ENCODE data around the gene PIGH. TPM values are rescaled to one million over a fixed set of nuclear protein-coding genes. Genes with fewer than 3 reads are reported as not detected.
"Not testable (repeated sequence)": the region's sequence is repeated elsewhere in the genome, so short reads cannot be mapped to it uniquely, and the experiment has no call there.

PIGH gene
- total RNA-seq, 6 donors from 2014 or later = 11.5 to 27.5 (median 23.1) TPM

GRCh38 chr14:67633451-67634147, 33.5 kb upstream of the PIGH start:
- no peak overlapping the region for H3K27ac ChIP-seq

GRCh38 chr14:67630938-67631337, 30.9 kb upstream of the PIGH start:
- Histone ChIP-seq H3K36me3 (no peaks in the 10 kb centered on the region), H3K27me3 (no peaks in the 10 kb centered on the region), H3K9me3 (no peaks in the 10 kb centered on the region), H3K4me1 (no peaks in the 10 kb centered on the region), H3K27ac (no peak overlapping the region), H3K4me3 (no peak overlapping the region)
- DNase-seq = no peak
- 64 to 77% methylated on average over 5 of the region's 5 CpGs for WGBS, 2 donors
- no peak for ATAC-seq (ENCODE audit: low FRiP score in 2 of 2)
- no peak for TF ChIP-seq POLR2A (IDR thresholded peaks at IDR 0.05)
- no peak for TF ChIP-seq EP300 (IDR thresholded peaks at IDR 0.05)
- TF ChIP-seq POLR2AphosphoS5 (IDR thresholded peaks at IDR 0.05) = no peak
- TF ChIP-seq, protein P1, sequence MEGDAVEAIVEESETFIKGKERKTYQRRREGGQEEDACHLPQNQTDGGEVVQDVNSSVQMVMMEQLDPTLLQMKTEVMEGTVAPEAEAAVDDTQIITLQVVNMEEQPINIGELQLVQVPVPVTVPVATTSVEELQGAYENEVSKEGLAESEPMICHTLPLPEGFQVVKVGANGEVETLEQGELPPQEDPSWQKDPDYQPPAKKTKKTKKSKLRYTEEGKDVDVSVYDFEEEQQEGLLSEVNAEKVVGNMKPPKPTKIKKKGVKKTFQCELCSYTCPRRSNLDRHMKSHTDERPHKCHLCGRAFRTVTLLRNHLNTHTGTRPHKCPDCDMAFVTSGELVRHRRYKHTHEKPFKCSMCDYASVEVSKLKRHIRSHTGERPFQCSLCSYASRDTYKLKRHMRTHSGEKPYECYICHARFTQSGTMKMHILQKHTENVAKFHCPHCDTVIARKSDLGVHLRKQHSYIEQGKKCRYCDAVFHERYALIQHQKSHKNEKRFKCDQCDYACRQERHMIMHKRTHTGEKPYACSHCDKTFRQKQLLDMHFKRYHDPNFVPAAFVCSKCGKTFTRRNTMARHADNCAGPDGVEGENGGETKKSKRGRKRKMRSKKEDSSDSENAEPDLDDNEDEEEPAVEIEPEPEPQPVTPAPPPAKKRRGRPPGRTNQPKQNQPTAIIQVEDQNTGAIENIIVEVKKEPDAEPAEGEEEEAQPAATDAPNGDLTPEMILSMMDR (IDR thresholded peaks at IDR 0.05) = no peak

More at GRCh38 chr14:67633451-67634147, 33.5 kb upstream of the PIGH start:
- WGBS, 2 donors = 80 to 88% methylated on average over 5 of the region's 5 CpGs
- Histone ChIP-seq H3K9me3 (no peaks in the 10 kb centered on the region), H3K36me3 (no peaks in the 10 kb centered on the region), H3K4me1 (no peaks in the 10 kb centered on the region), H3K27me3 (no peaks in the 10 kb centered on the region), H3K4me3 (no peak overlapping the region)
- TF ChIP-seq, protein P1 (IDR thresholded peaks at IDR 0.05) = no peak
- TF ChIP-seq POLR2AphosphoS5 (IDR thresholded peaks at IDR 0.05) (no peak), POLR2A (IDR thresholded peaks at IDR 0.05) (no peak), EP300 (IDR thresholded peaks at IDR 0.05) (no peak)
- ATAC-seq (ENCODE audit: low FRiP score in 2 of 2) = no peak
- no peak for DNase-seq

DNA sequence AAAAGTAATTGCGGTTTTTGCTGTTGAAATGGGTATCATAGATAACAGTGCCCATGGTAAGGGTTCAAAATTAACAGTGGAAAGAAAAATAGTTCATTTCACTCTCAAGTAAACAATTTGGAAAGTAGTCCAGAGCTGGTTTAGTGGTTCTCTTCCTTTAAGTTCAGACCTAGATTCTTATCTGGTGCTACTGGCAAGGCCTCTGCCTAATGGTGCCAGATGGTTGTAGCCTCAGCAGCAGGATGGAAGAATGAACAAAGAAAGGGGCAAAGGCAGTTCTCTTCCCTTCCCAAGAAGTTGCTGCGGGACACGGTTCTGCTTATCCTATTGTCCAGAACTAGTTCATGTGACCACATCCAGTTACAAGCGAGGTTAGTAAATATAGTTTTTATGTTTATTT, 30.1 kb upstream of the PIGH start:
- TF ChIP-seq EP300 (IDR thresholded peaks at IDR 0.05) (no peak), POLR2AphosphoS5 (IDR thresholded peaks at IDR 0.05) (no peak), POLR2A (IDR thresholded peaks at IDR 0.05) (no peak)
- TF ChIP-seq, protein P1 (IDR thresholded peaks at IDR 0.05) = no peak
- DNase-seq (no peak), ATAC-seq (ENCODE audit: low FRiP score in 2 of 2) (no peak)
- H3K27ac ChIP-seq = no peak overlapping the region
- H3K36me3 ChIP-seq = no peaks in the 10 kb centered on the region
- 81 to 86% methylated on average over 4 of the region's 4 CpGs for whole genome bisulfite sequencing, 2 donors
- H3K4me3 ChIP-seq = no peak overlapping the region
- H3K4me1 ChIP-seq = no peaks in the 10 kb centered on the region
- H3K9me3 ChIP-seq = no peaks in the 10 kb centered on the region
- no peaks in the 10 kb centered on the region for H3K27me3 ChIP-seq

DNA sequence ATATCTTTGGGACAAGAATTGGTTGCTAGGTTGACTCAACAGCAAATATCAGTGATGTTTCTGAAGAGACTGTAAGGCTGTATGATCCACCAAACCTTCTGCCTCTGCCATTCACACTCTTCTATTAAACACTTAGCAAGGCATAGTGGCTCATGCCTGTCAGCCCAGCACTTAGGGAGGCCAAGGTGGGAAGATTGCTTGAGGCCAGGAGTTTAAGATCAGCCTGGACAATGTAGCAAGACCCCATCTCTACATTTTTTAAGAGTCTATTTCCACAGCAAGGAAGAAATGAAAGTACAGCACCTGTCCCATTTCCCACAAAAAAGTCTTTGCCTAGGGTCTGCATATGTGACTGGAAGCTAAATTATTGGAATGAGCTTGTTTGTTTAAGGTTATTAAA, 27.5 kb upstream of the PIGH start:
- ATAC-seq (ENCODE audit: low FRiP score in 2 of 2) (no peak), DNase-seq (no peak)
- no peak for TF ChIP-seq POLR2A (IDR thresholded peaks at IDR 0.05)
- TF ChIP-seq, protein P1 (IDR thresholded peaks at IDR 0.05) = no peak
- no peak for TF ChIP-seq POLR2AphosphoS5 (IDR thresholded peaks at IDR 0.05)
- no peak for TF ChIP-seq EP300 (IDR thresholded peaks at IDR 0.05)
- no peaks in the 10 kb centered on the region for H3K36me3 ChIP-seq
- no peaks in the 10 kb centered on the region for H3K27me3 ChIP-seq
- no peak overlapping the region for H3K4me3 ChIP-seq
- no peak overlapping the region for H3K27ac ChIP-seq
- H3K9me3 ChIP-seq = no peaks in the 10 kb centered on the region
- H3K4me1 ChIP-seq = peaks cover 0 to 10% (median 6%) of the 10 kb centered on the region in 4 donors

DNA sequence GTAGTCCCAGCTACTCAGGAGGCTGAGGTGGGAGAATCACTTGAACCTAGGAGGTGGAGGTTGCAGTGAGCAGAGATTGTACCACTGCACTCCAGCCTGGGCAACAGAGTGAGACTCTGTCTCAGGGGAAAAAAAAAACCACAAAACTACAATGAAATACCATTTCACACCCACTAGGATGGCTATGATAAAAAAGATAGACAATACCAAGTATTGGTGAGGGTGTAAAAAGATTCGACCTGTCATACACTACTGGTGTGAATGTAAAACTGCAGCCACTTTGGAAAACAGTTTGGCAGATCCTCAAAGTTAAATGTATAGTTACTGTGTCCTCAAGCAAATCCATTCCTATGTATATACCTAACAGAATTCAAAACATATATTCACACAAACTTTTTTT, 26.1 kb upstream of the PIGH start:
- WGBS, 2 donors = 87 to 92% methylated on average over 1 of the region's 1 CpG
- not testable (repeated sequence) for H3K27ac ChIP-seq; H3K36me3 ChIP-seq; H3K9me3 ChIP-seq; H3K4me3 ChIP-seq; H3K27me3 ChIP-seq; DNase-seq; ATAC-seq (ENCODE audit: low FRiP score in 2 of 2)
- peaks cover 0 to 13% (median 7%) of the 10 kb centered on the region in 4 donors for H3K4me1 ChIP-seq
